SU-DHL-6 (cell line): Measurements from ENCODE around the gene GREB1L.
"Not testable (repeated sequence)": the region's sequence is repeated elsewhere in the genome, so short reads cannot be mapped to it uniquely, and the experiment has no call there.

ENCODE experiments used
- H2AFZ ChIP-seq: fragments of 200-600 bp; sonication (generic); 2 replicates; pipeline ENCODE4 v1.6.1; 2014; ENCODE audit warnings: low read depth, mild to moderate bottlenecking, moderate library complexity, mixed read lengths, antibody characterized with exemption, low read length; ENCODE audit not compliant: severe bottlenecking
- H3F3A ChIP-seq: fragments of 200-600 bp; shearing (Covaris generic); 2 replicates; pipeline ENCODE4 v1.6.0; 2016; ENCODE audit warnings: antibody characterized with exemption, mild to moderate bottlenecking; ENCODE audit not compliant: insufficient read depth
- H3K27ac ChIP-seq: fragments of 200-600 bp; sonication (generic); 2 replicates; pipeline ENCODE4 v1.5.1; 2016; ENCODE audit warnings: low read depth, mild to moderate bottlenecking, low read length, moderate library complexity, mixed read lengths
- H3K27me3 ChIP-seq: fragments of 200-600 bp; sonication (generic), shearing (Covaris generic); 2 replicates; pipeline ENCODE4 v1.6.0; 2014; ENCODE audit warnings: mild to moderate bottlenecking, low read length
- H3K36me3 ChIP-seq: fragments of 200-600 bp; sonication (generic); 2 replicates; pipeline ENCODE4 v1.6.1; 2014; ENCODE audit warnings: mild to moderate bottlenecking, low read length, mixed read lengths
- H3K4me2 ChIP-seq: fragments of 300-600, 200-600 bp; shearing (Covaris generic), sonication (generic); 2 replicates; pipeline ENCODE4 v1.6.0; 2014; ENCODE audit warnings: low read length, low read depth, mild to moderate bottlenecking; ENCODE audit not compliant: poor library complexity, severe bottlenecking
- H3K4me3 ChIP-seq: fragments of 200-600 bp; sonication (generic); 2 replicates; pipeline ENCODE4 v1.5.1; 2014; ENCODE audit warnings: antibody characterized with exemption, low read length, mild to moderate bottlenecking, mixed read lengths; ENCODE audit not compliant: insufficient read depth, poor library complexity, severe bottlenecking
- H3K79me2 ChIP-seq: fragments of 200-600 bp; sonication (generic); 2 replicates; pipeline ENCODE4 v1.6.1; 2014; ENCODE audit warnings: mild to moderate bottlenecking, low read length, moderate library complexity; ENCODE audit not compliant: insufficient read depth
- H3K9ac ChIP-seq: fragments of 200-600 bp; sonication (generic); 2 replicates; pipeline ENCODE4 v1.7.0; 2014; ENCODE audit warnings: mild to moderate bottlenecking, low read length
- H3K9me2 ChIP-seq: fragments of 200-600 bp; sonication (generic); replicated peaks from 2 replicates; pipeline ENCODE4 v1.6.1; 2014; ENCODE audit warnings: low read length; ENCODE audit not compliant: insufficient read depth
- H3K9me3 ChIP-seq: fragments of 200-600 bp; sonication (generic); 2 replicates; pipeline ENCODE4 v1.6.1; 2014; ENCODE audit warnings: low read length, mixed read lengths; ENCODE audit not compliant: insufficient read depth
- H4K20me1 ChIP-seq: fragments of 200-600 bp; sonication (generic); 2 replicates; pipeline ENCODE4 v1.6.1; 2014; ENCODE audit warnings: low read depth, mild to moderate bottlenecking, antibody characterized with exemption, low read length, moderate library complexity, mixed read lengths
- CTCF ChIP-seq: fragments of 200-600 bp; sonication (generic); IDR thresholded peaks from one replicate; pipeline ENCODE4 v1.5.1; 2017; ENCODE audit warnings: antibody characterized with exemption, mild to moderate bottlenecking, low read length, moderate library complexity; ENCODE audit not compliant: insufficient read depth, poor library complexity, severe bottlenecking
- EZH2phosphoT487 ChIP-seq: fragments of 200-600 bp; sonication (generic), shearing (Covaris generic); conservative IDR thresholded peaks from 2 replicates; pipeline ENCODE4 v1.6.1; 2018; ENCODE audit warnings: mild to moderate bottlenecking, antibody characterized with exemption, low read length, moderate library complexity, mixed read lengths

GREB1L gene

GRCh38 chr18:21307578-21307977 is 65.5 kb downstream of the GREB1L start:
- TF ChIP-seq CTCF (no peak), EZH2phosphoT487 (no peak)
- H3K4me2 ChIP-seq: no peak overlapping the region

GRCh38 chr18:21309248-21309647 is 67.2 kb downstream of the GREB1L start:
- Histone ChIP-seq H4K20me1 (no peaks in the 10 kb centered on the region), H3K27ac (no peak overlapping the region), H3K4me2 (no peak overlapping the region), H3K9me2 (no peaks in the 10 kb centered on the region), H3K9me3 (no peaks in the 10 kb centered on the region), H3K27me3 (no peaks in the 10 kb centered on the region), H3K4me3 (no peak overlapping the region), H3K9ac (no peak overlapping the region), H3K36me3 (no peaks in the 10 kb centered on the region), H2AFZ (no peak overlapping the region), H3K79me2 (no peaks in the 10 kb centered on the region), H3F3A (no peaks in the 10 kb centered on the region)
- no peak for TF ChIP-seq EZH2phosphoT487
- TF ChIP-seq CTCF: no peak

More at GRCh38 chr18:21307578-21307977, 65.5 kb downstream of the GREB1L start:
- Histone ChIP-seq H3K9me3 (no peaks in the 10 kb centered on the region), H2AFZ (no peak overlapping the region), H3K79me2 (no peaks in the 10 kb centered on the region), H3K9me2 (no peaks in the 10 kb centered on the region), H3K36me3 (no peaks in the 10 kb centered on the region), H3K27me3 (no peaks in the 10 kb centered on the region), H4K20me1 (no peaks in the 10 kb centered on the region), H3F3A (no peaks in the 10 kb centered on the region), H3K9ac (no peak overlapping the region), H3K27ac (no peak overlapping the region), H3K4me3 (no peak overlapping the region)

GRCh38 chr18:21311980-21312379 is 69.9 kb downstream of the GREB1L start:
- H4K20me1 ChIP-seq, H3K79me2 ChIP-seq, H3K4me2 ChIP-seq, H3K4me3 ChIP-seq, H3K27ac ChIP-seq, H3K9ac ChIP-seq, H3F3A ChIP-seq, H3K9me2 ChIP-seq, H3K36me3 ChIP-seq, H3K27me3 ChIP-seq, H2AFZ ChIP-seq, H3K9me3 ChIP-seq: not testable (repeated sequence)

- no peak overlapping the region for H3K4me3 ChIP-seq
- H3K36me3 ChIP-seq: no peaks in the 10 kb centered on the region
- H3K27ac ChIP-seq: no peak overlapping the region
- no peak overlapping the region for H3K4me2 ChIP-seq
- H3K9ac ChIP-seq: no peak overlapping the region
- H3K9me3 ChIP-seq: no peaks in the 10 kb centered on the region
- no peaks in the 10 kb centered on the region for H3F3A ChIP-seq
- no peaks in the 10 kb centered on the region for H3K9me2 ChIP-seq
- no peak for TF ChIP-seq CTCF
- no peak for TF ChIP-seq EZH2phosphoT487
- H2AFZ ChIP-seq: no peak overlapping the region
- H4K20me1 ChIP-seq: no peaks in the 10 kb centered on the region
- no peaks in the 10 kb centered on the region for H3K79me2 ChIP-seq
- H3K27me3 ChIP-seq: no peaks in the 10 kb centered on the region
Observed at GRCh38 chr18:21313576-21313975, 71.5 kb downstream of the GREB1L start.
